Heart left ventricle (tissue), 13 donors: ENCODE measurements around the gene NTRK2.

Source experiments
- CTCF ChIP-seq, 12 donors: fragments of 200-600 bp; sonication (generic) in 4 of 12; IDR thresholded peaks; one replicate each; pipeline versions ENCODE4 v1.5.0 to v1.8.0; 2018 to 2022; ENCODE audit warnings: antibody characterized with exemption in 12 of 12, mild to moderate bottlenecking in 5 of 12
- POLR2A ChIP-seq, 2 donors: fragments of 450-650 bp; IDR thresholded peaks; one replicate each; pipeline ENCODE4 v1.6.1; 2017; ENCODE audit warnings: antibody characterized with exemption in 2 of 2, mild to moderate bottlenecking in 2 of 2, moderate library complexity in 2 of 2
- donor health status: ischemic (EF 13 %, LVEDD 7.1; RV severe dilation, severe dysfunction).
- donor health status: DM: no; HTN: yes; CAD: no.
- donor health status: DM: no; HTN: no; CAD: no.
- donor health status: ischemic (EF 25% LVEDD 6.9; RV normal size, moderate dysfunction).
- donor health status: ischemic (EF 25% LVEDD 5.7; RV mildly dilated, moderate dysfunction).
- donor health status: ischemic (EF 35%, LVEDD 5.7; RV mildly dilated, moderate dysfunction).
- donor health status: nonischemic (EF 11% LVEDD 7.7; RV severe dilation, severe dysfunction).
- donor health status: DM: yes; HTN: yes; CAD: no.
- donor health status: PGD.
- donor health status: ischemic (EF 29% LVEDD 5.4; RV normal size, mild dysfunction).
- donor health status: nonischemic (EF 23%, LVEDD 6.1; RV moderate dilation, normal function).

DNA sequence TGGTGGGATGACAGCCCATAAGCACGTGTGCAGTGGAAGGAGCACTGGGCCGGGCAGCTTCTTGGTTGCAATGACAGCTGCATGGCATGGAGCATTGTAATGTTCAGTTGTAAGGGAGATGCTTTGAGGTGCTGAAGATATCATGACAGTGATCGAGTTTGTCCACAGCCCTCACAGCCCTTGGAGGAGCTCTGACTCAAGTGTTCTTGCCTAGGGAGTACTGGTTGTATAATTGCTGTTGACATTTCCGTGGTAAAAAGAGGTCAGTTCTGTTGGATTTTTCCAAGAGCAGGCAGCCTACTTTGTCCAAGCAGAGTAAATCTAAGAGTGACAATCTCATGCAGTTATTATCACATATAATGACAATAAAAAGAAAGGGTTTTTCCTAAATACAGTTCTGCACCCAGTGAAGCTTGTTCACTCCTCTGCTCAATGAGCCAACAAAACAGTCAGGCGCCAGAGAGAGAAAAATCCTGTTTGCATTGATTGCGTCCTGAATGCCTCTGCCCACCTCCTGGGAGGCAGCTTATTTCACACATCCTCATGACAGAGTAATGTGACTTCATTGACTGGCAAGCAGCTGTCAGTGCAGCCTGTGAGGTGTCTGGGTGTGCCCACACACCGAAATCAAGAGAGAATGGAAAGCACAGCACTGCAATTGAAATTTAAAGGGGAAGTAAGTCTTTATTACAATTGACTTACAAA lies 248.0 kb downstream of the NTRK2 start:
- TF ChIP-seq CTCF (IDR thresholded peaks at IDR 0.05) (no peak), POLR2A (IDR thresholded peaks at IDR 0.05) (no peak)
